Ishikawa (cell line): ENCODE results near the gene MAP4K4.

Experiments
- CEBPB ChIP-seq: IDR thresholded peaks from 2 replicates; pipeline ENCODE4 v1.6.1; 2012
- CREB1 ChIP-seq: IDR thresholded peaks from 2 replicates; pipeline ENCODE4 v1.6.1; 2012; ENCODE audit warnings: low read depth
- EGR1 ChIP-seq: IDR thresholded peaks from 2 replicates; pipeline ENCODE4 v1.6.1; 2012
- EP300 ChIP-seq: IDR thresholded peaks from 2 replicates; pipeline ENCODE4 v1.6.1; 2012; ENCODE audit warnings: borderline replicate concordance
- FOXM1 ChIP-seq: IDR thresholded peaks from 2 replicates; pipeline ENCODE4 v1.6.1; 2012; ENCODE audit warnings: low read depth, borderline replicate concordance
- MAX ChIP-seq: IDR thresholded peaks from 2 replicates; pipeline ENCODE4 v1.6.1; 2012
- NFIC ChIP-seq: IDR thresholded peaks from 2 replicates; pipeline ENCODE4 v1.6.1; 2012
- RAD21 ChIP-seq: IDR thresholded peaks from 2 replicates; pipeline ENCODE4 v1.6.1; 2012; ENCODE audit warnings: low read depth
- REST ChIP-seq: IDR thresholded peaks from 2 replicates; pipeline ENCODE4 v1.6.1; 2012; ENCODE audit warnings: low read depth, mild to moderate bottlenecking
- TAF1 ChIP-seq: IDR thresholded peaks from 2 replicates; pipeline ENCODE4 v1.6.1; 2012; ENCODE audit warnings: low read depth, mild to moderate bottlenecking
- TCF12 ChIP-seq: IDR thresholded peaks from 2 replicates; pipeline ENCODE4 v1.6.1; 2012; ENCODE audit warnings: low read depth
- TEAD4 ChIP-seq: IDR thresholded peaks from 2 replicates; pipeline ENCODE4 v1.6.1; 2012
- USF1 ChIP-seq: IDR thresholded peaks from 2 replicates; pipeline ENCODE4 v1.6.1; 2012
- YY1 ChIP-seq: IDR thresholded peaks from 2 replicates; pipeline ENCODE4 v1.6.1; 2012; ENCODE audit warnings: low read depth
- ZBTB7A ChIP-seq: IDR thresholded peaks from 2 replicates; pipeline ENCODE4 v1.6.1; 2012; ENCODE audit warnings: low read depth

The MAP4K4 gene

GRCh38 chr2:101698844-101699754 lies 1.6 kb downstream of the MAP4K4 start:
- TF ChIP-seq TEAD4 (no peak), EP300 (no peak), USF1 (no peak), YY1 (no peak), EGR1 (no peak), CREB1 (no peak), FOXM1 (no peak), CEBPB (no peak), TCF12 (no peak), TAF1 (no peak), REST (no peak), MAX (no peak), RAD21 (no peak)

GRCh38 chr2:101699755-101700461 lies 2.4 kb downstream of the MAP4K4 start:
- TF ChIP-seq YY1 (no peak), RAD21 (no peak), TAF1 (no peak), USF1 (no peak)

- TF ChIP-seq FOXM1 (no peak), TEAD4 (no peak), TAF1 (no peak), RAD21 (no peak), MAX (no peak), NFIC (no peak), CEBPB (no peak), TCF12 (no peak), CREB1 (no peak), YY1 (no peak), ZBTB7A (no peak), EP300 (no peak), EGR1 (no peak), REST (no peak), USF1 (no peak)
Observed at GRCh38 chr2:101704046-101704466, 6.5 kb downstream of the MAP4K4 start.

GRCh38 chr2:101704816-101705578 lies 7.5 kb downstream of the MAP4K4 start:
- TF ChIP-seq CEBPB (no peak), FOXM1 (no peak), CREB1 (no peak), MAX (no peak), NFIC (no peak), EGR1 (no peak), USF1 (no peak), TEAD4 (no peak), REST (no peak), RAD21 (no peak), TAF1 (no peak), TCF12 (no peak), ZBTB7A (no peak), YY1 (no peak), EP300 (no peak)
